HCT116 (cell line): ENCODE data around the gene FAM118B. TPM values are rescaled to one million over a fixed set of nuclear protein-coding genes. Genes with fewer than 3 reads are reported as not detected.
A peak's percentile ranks its signal among the peaks of the same experiment; 100 is the strongest.

Experiments
- ATAC-seq: fragments of 200-7000 bp; cut with Tn5 transposase; 2 replicates; pipeline ENCODE4 v1.9.1; 2020; ENCODE audit warnings: mild to moderate bottlenecking, moderate library complexity
- BruUV-seq: library from RNA; stranded (reverse); fragments of 400-500 nt; replicated peaks from 2 replicates; lab custom pipeline; 2021; lab: Mats Ljungman, UMichigan
- CTCF ChIA-PET: fragments of 300-600 bp; sonication (Branson Sonifier 250); formaldehyde crosslinking; loops from one replicate; lab custom pipeline; 2021; ENCODE audit warnings: antibody characterized with exemption; lab: Charles Lee
- POLR2A ChIA-PET: fragments of 300-600, 350-600 bp; sonication (Branson Sonifier 250); formaldehyde crosslinking; loops from one replicate; lab custom pipeline; 2021; ENCODE audit warnings: antibody characterized with exemption; lab: Charles Lee
- RAD21 ChIA-PET, 2 experiments: fragments of 300-600 bp; sonication (Branson Sonifier 250); formaldehyde crosslinking; loops; one replicate each; lab custom pipeline; 2023; ENCODE audit warnings: low total read pairs in 2 of 2; ENCODE audit not compliant: uncharacterized antibody in 2 of 2, unreplicated experiment in 2 of 2, low non-redundant PET in 1 of 2; lab: Charles Lee
- DNase-seq: peaks from one replicate; pipeline ENCODE4 v3.0.0-alpha.2; 2010; ENCODE audit warnings: low read depth, low spot score
- H2AFZ ChIP-seq: fragments of 200-600 bp; shearing (Covaris generic), sonication (generic); 2 replicates; pipeline ENCODE4 v1.6.1; 2017; ENCODE audit warnings: low read depth, mixed run types, mixed read lengths, antibody characterized with exemption, low read length; ENCODE audit not compliant: poor library complexity, severe bottlenecking
- H3K27ac ChIP-seq: 2 replicates; pipeline ENCODE4 v1.5.1; 2012; ENCODE audit warnings: low read depth, low read length
- H3K27me3 ChIP-seq: fragments of 200-600 bp; sonication (generic); 2 replicates; pipeline ENCODE4 v1.6.1; 2016; ENCODE audit warnings: mixed run types, low read length, mixed read lengths; ENCODE audit not compliant: insufficient read depth
- H3K36me3 ChIP-seq, 2 experiments: fragments of 200-500 bp in 1 of 2; fragments of 200-600 bp in 1 of 2; sonication (Bioruptor generic) in 1 of 2; sonication (generic) in 1 of 2; 2 replicates each; pipeline versions ENCODE4 v1.5.1 to v1.6.1; 2014 to 2016; ENCODE audit warnings: low read length in 2 of 2, inconsistent platforms in 1 of 2, mixed read lengths in 1 of 2, mixed run types in 1 of 2; ENCODE audit not compliant: insufficient read depth in 2 of 2, control insufficient read depth in 1 of 2
- H3K4me1 ChIP-seq, 2 experiments: fragments of 200-600 bp in 1 of 2; sonication (generic) in 1 of 2; 2 replicates each; pipeline versions ENCODE4 v1.5.1 to v1.6.1; 2012 to 2017; ENCODE audit warnings: low read length in 2 of 2, inconsistent platforms in 1 of 2, mild to moderate bottlenecking in 1 of 2, mixed read lengths in 1 of 2, mixed run types in 1 of 2, moderate library complexity in 1 of 2; ENCODE audit not compliant: insufficient read depth in 2 of 2, control insufficient read depth in 1 of 2
- H3K4me2 ChIP-seq: fragments of 200-600 bp; sonication (generic); 2 replicates; pipeline ENCODE4 v1.6.1; 2017; ENCODE audit warnings: mixed run types, low read length, mixed read lengths
- H3K4me3 ChIP-seq, 2 experiments: fragments of 200-600 bp in 1 of 2; sonication (generic) in 1 of 2; replicated peaks in 1 of 2; 2 replicates each; pipeline ENCODE4 v1.5.1; 2011 to 2016; ENCODE audit warnings: low read length in 2 of 2, control low read depth in 1 of 2, low read depth in 1 of 2, mild to moderate bottlenecking in 1 of 2, mixed read lengths in 1 of 2, mixed run types in 1 of 2
- H3K79me2 ChIP-seq: fragments of 200-600 bp; sonication (generic); 2 replicates; pipeline ENCODE4 v1.6.1; 2017; ENCODE audit warnings: mild to moderate bottlenecking, mixed run types, low read length, moderate library complexity, mixed read lengths; ENCODE audit not compliant: insufficient read depth
- H3K9ac ChIP-seq: fragments of 200-600 bp; sonication (generic); 2 replicates; pipeline ENCODE4 v1.6.1; 2016; ENCODE audit warnings: low read length, mixed read lengths
- H3K9me2 ChIP-seq: fragments of 200-600 bp; sonication (generic), shearing (Covaris generic); 2 replicates; pipeline ENCODE4 v1.6.1; 2017; ENCODE audit warnings: mixed run types, mild to moderate bottlenecking, moderate library complexity; ENCODE audit not compliant: insufficient read depth
- H3K9me3 ChIP-seq, 2 experiments: fragments of 200-500 bp in 1 of 2; fragments of 200-600 bp in 1 of 2; sonication (Bioruptor generic) in 1 of 2; sonication (generic) in 1 of 2; 2 replicates each; pipeline ENCODE4 v1.6.1; 2014 to 2017; ENCODE audit warnings: low read length in 2 of 2, mixed read lengths in 2 of 2, inconsistent platforms in 1 of 2, low read depth in 1 of 2, mild to moderate bottlenecking in 1 of 2, mixed run types in 1 of 2, moderate library complexity in 1 of 2; ENCODE audit not compliant: control insufficient read depth in 1 of 2, insufficient read depth in 1 of 2
- H4K20me1 ChIP-seq: fragments of 200-600 bp; sonication (generic), shearing (Covaris generic); 2 replicates; pipeline ENCODE4 v1.6.1; 2017; ENCODE audit warnings: mixed run types, mild to moderate bottlenecking, moderate library complexity; ENCODE audit not compliant: insufficient read depth
- CEBPB ChIP-seq: IDR thresholded peaks from 2 replicates; pipeline ENCODE4 v1.6.1; 2012; ENCODE audit warnings: low read depth
- CTCF ChIP-seq, 3 experiments: fragments of 200-600 bp in 1 of 3; sonication (generic) in 1 of 3; IDR thresholded peaks in 2 of 3; conservative IDR thresholded peaks in 1 of 3; 2 replicates each; pipeline ENCODE4 v1.5.1; 2012 to 2017; ENCODE audit warnings: low read depth in 2 of 3, low read length in 2 of 3, antibody characterized with exemption in 1 of 3, borderline replicate concordance in 1 of 3, control low read depth in 1 of 3, mild to moderate bottlenecking in 1 of 3, mixed read lengths in 1 of 3, mixed run types in 1 of 3, moderate library complexity in 1 of 3; ENCODE audit not compliant: insufficient read depth in 1 of 3
- EGR1 ChIP-seq: IDR thresholded peaks from 2 replicates; pipeline ENCODE4 v1.6.1; 2012; ENCODE audit warnings: low read depth
- ELF1 ChIP-seq: IDR thresholded peaks from 2 replicates; pipeline ENCODE4 v1.6.1; 2012; ENCODE audit warnings: low read depth, borderline replicate concordance
- EZH2phosphoT487 ChIP-seq: fragments of 200-600 bp; IDR thresholded peaks from 2 replicates; pipeline ENCODE4 v1.6.1; 2018; ENCODE audit warnings: antibody characterized with exemption, borderline replicate concordance
- JUND ChIP-seq: IDR thresholded peaks from 2 replicates; pipeline ENCODE4 v1.6.1; 2012
- POLR2A ChIP-seq: IDR thresholded peaks from 2 replicates; pipeline ENCODE4 v1.7.0; 2011; ENCODE audit warnings: borderline replicate concordance; ENCODE audit not compliant: insufficient read depth, insufficient read length; ENCODE audit errors: extremely low read depth
- POLR2AphosphoS5 ChIP-seq: IDR thresholded peaks from 2 replicates; pipeline ENCODE4 v1.6.1; 2011; ENCODE audit warnings: mild to moderate bottlenecking, low read depth, low read length, moderate library complexity
- RAD21 ChIP-seq: IDR thresholded peaks from 2 replicates; pipeline ENCODE4 v1.6.1; 2012; ENCODE audit warnings: low read depth, mild to moderate bottlenecking
- SIN3A ChIP-seq: IDR thresholded peaks from 2 replicates; pipeline ENCODE4 v1.6.1; 2012; ENCODE audit warnings: low read depth
- SP1 ChIP-seq: IDR thresholded peaks from 2 replicates; pipeline ENCODE4 v1.6.1; 2012; ENCODE audit warnings: low read depth
- TCF7L2 ChIP-seq: IDR thresholded peaks from 2 replicates; pipeline ENCODE4 v1.7.0; 2011; ENCODE audit warnings: borderline replicate concordance, inconsistent platforms; ENCODE audit not compliant: insufficient read depth, insufficient read length; ENCODE audit errors: extremely low read depth
- ZFX ChIP-seq: fragments of 450-650 bp; IDR thresholded peaks from 2 replicates; pipeline ENCODE4 v1.6.1; 2017
- ZNF274 ChIP-seq: fragments of 200-500 bp; sonication (Bioruptor generic); IDR thresholded peaks from 2 replicates; pipeline ENCODE4 v1.6.1; 2014; ENCODE audit warnings: mild to moderate bottlenecking, low read depth, low read length, inconsistent platforms
- intact Hi-C: fragments of 100-400 bp; cut with micrococcal nuclease; formaldehyde crosslinking; loops from 2 replicates; pipeline ENCODE4 v1.10.0; 2022
- total RNA-seq: library from RNA; stranded (reverse); gene quantifications from one replicate; pipeline ENCODE4 v1.2.1, GENCODE V29; 2021; ENCODE audit not compliant: unreplicated experiment
- TF ChIP-seq, protein P1 (sequence below): IDR thresholded peaks from 2 replicates; pipeline ENCODE4 v1.6.1; 2012

Gene FAM118B
- total RNA-seq, 1 experiment from 2014 or later: 12.8 TPM

- DNase-seq: no peak
- peak within 1 kb of the TSS; percentile 71 to 80 for H3K4me3 ChIP-seq
- no TSS peak for BruUV-seq
- ChIA-PET POLR2A (interaction anchor here (0.7 kb wide), 1 partner anchor 1159 kb away, joined by 4 read pairs; no protein-coding TSS in a partner anchor), CTCF (no interaction called here), RAD21 (no interaction called here)
- no peaks in the 10 kb centered on the region for H3K27me3 ChIP-seq
- H3K36me3 ChIP-seq: no peaks in the 10 kb centered on the region
- H3K4me1 ChIP-seq: peaks cover 11 to 26% of the 10 kb centered on the region in 2 experiments; a peak in 3 of 4 replicates
- H2AFZ ChIP-seq: no peak within 1 kb of the TSS
- intact Hi-C loops: no loop called here
- peak within 1 kb of the TSS; percentile 79 for H3K4me2 ChIP-seq
- peaks cover 11% of the 10 kb centered on the region; the same call in 1 of the 2 replicates for H3K79me2 ChIP-seq
- H3K9ac ChIP-seq: peak within 1 kb of the TSS; percentile 78
- H3K9me2 ChIP-seq: no peaks in the 10 kb centered on the region
- no peaks in the 10 kb centered on the region for H4K20me1 ChIP-seq
- peak within 1 kb of the TSS; percentile 71 for H3K27ac ChIP-seq
- TF ChIP-seq CTCF (IDR thresholded peaks at IDR 0.05 in 2 of 3, conservative IDR thresholded peaks at IDR 0.05 in 1 of 3; ENCODE audit: borderline replicate concordance in 1 of 3, insufficient read depth in 1 of 3, low read depth in 2 of 3, low read length in 2 of 3) (no peak; a peak in 1 of 6 replicates), EZH2phosphoT487 (no peak), SP1 (no peak), JUND (no peak), CEBPB (no peak), ZFX (peak; percentile 98), SIN3A (peak; percentile 66), ZNF274 (no peak), POLR2A (peak; percentile 49), ELF1 (no peak), TCF7L2 (peak; percentile 11), EGR1 (0 out of 2 replicates have a peak, but pooled peaks have one; percentile 28), RAD21 (no peak), POLR2AphosphoS5 (peak; percentile 86)
- TF ChIP-seq, protein P1, sequence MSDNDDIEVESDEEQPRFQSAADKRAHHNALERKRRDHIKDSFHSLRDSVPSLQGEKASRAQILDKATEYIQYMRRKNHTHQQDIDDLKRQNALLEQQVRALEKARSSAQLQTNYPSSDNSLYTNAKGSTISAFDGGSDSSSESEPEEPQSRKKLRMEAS: 0 out of 2 replicates have a peak, but pooled peaks have one; percentile 15
- peak; percentile 88 for ATAC-seq
- H3K9me3 ChIP-seq: no peaks in the 10 kb centered on the region
These were observed 71.4 kb downstream of the FAM118B start, which contains the start of gene TIRAP for GRCh38 chr11:126282736-126283591. Gene TIRAP, plus strand, starts transcription at chr11:126283093. Its CDS starts 7,802 bp downstream, at chr11:126290895.
